Amniotic epithelial cell (primary cell): ENCODE results near the gene ACACA.

Experiments
- DNase-seq: peaks from one replicate; pipeline ENCODE4 v3.0.0-alpha.2; 2010; ENCODE audit warnings: low read depth

Gene ACACA

DNA sequence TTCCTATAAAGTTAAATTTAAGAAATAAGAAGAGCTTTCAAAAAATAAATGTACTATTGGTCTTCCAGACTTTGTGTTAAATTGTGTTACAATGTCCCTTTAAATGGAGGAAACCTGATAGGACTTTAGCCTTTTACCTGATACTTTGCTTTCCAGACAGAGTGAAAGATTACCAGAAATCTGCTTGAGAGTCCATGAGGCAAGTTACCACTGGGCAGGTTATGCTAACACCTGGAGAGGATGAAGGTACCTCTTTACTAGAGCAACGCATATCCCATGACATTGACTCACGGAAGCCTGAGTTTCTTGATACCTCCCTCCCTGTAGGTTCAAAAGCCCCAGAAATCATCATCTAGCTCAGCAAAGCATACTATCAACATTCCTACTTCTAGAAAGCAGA lies 174.7 kb downstream of the ACACA start:
- DNase-seq = no peak

DNA sequence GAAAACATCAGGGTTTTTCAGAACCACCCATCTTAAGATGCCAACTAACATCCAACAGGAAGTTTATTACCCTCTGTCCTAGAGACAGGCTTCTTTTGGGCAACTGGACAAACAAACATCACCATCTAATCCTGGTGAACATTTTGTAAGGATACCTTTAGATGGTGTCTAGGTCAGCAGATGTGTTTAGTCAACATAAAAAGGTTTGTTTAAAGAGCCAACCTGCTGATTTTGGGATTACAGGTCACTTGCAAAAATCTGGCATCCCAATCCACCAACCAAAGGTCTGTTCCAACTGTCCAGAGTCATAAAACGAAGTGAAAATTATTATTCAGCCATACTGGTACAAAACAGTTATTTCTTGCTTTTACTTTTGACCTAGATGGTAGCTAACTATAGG lies 176.0 kb downstream of the ACACA start:
- DNase-seq = no peak

GRCh38 chr17:37225465-37225864 lies 181.2 kb downstream of the ACACA start:
- DNase-seq = no peak

DNA sequence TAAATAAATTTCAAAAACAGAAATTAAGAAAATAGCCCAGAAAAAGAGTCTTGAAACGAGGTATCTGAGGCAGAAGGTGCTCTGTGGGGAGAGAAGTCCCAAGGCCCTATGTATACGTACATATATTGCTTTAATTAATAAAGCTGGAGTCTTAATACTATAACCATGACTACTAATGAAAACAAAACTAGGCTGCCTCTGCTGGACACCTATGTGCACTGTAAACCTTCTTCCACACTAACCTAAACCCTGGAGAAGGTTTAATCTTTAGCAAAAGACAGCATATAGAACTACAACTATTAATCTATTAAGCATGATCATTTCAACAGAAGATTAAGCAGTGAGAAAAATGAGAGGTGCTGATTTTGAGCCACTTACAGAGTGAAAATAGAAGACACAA lies 184.8 kb downstream of the ACACA start:
- no peak for DNase-seq

DNA sequence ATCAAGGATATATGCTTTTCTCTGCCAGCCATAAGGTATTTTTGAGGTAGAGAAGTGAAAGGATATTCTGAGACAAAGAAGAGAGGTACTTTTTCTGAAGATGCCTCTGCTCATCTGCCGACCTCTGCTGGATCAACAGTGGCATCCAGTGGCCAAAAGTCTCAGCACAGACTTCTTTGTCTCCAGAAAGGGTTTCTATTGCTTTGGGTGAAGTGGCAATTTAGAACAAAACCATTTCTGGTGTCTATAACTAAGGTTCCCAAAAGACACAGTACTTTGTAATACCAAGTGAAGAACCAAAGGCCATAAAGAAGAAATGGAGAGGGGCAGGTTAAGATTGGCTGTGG lies 186.1 kb downstream of the ACACA start:
- DNase-seq = peak; percentile 41

DNA sequence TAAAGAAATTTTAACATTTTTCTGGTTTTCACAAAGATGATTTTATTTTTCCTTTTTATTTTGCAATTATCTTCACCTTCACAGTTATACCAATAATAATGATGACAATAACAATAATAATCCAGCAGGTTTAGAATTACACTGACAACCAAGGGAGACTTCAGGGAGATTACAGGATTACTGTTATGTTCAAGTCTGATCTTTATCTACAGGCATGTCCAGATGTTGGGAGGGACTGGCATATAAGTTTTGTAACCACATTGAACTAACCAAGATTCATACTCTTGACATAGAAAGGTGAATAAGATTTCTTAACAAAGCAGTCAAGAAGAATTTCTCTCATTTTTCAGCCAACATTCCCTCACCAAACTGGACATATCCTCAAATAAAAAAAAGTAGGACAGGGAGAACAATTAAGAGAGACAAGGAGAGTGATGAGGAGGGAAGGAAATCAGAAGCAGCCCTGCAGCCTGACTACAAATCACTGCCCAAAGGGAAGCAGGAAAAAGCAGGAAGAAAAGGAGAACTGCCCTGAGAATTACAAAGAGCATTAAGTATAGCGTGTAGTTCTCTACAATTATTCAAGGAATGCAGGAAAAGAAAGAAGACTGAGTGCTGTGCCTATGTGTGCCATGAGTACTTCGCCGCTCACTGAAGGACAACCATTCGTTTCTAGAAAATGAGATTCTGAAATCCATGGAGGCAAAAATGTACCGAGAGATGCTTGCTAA lies 186.6 kb downstream of the ACACA start:
- peak; percentile 52 for DNase-seq

DNA sequence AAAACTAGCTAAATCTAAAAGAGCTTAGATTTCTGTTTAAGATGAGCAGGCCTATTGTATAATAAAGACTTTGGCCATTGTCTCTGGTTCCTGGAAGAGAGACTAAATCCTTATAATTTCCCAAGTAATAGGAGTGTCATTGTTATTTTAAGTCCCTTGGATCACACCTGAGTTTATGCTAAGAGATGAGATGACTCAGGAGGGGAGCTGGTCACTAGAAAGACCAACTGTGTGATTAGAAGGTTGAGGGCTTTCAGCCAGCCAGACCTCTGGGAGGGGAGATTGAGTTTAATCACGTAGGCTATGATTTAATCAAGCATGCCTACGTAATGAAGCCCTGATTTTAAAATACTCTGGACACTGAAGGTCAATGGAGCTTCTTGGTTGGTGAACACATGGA lies 187.8 kb downstream of the ACACA start:
- DNase-seq = no peak

GRCh38 chr17:37214416-37214815 lies 192.2 kb downstream of the ACACA start:
- DNase-seq = peak; percentile 7

DNA sequence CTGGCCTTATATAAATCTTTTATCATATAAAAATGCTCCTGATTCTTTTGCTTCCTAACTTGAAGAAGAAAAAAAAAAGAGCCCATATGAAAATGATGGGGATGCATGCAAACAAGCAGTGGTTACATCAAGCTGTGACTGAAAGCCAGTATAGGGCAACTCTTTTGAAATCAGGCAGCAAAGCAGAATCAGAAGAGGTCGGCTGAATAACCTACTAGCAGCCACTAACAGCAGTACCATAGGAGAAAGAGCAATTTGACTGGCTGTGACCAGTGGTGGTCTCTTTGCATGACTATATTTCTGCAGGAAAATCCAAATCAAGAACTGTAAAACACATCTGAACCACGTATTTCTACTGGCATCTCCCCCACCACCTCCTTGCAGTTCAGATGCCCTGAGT lies 192.7 kb downstream of the ACACA start:
- no peak for DNase-seq

- DNase-seq = no peak
Measured at GRCh38 chr17:37212179-37212578, 194.5 kb downstream of the ACACA start.

DNA sequence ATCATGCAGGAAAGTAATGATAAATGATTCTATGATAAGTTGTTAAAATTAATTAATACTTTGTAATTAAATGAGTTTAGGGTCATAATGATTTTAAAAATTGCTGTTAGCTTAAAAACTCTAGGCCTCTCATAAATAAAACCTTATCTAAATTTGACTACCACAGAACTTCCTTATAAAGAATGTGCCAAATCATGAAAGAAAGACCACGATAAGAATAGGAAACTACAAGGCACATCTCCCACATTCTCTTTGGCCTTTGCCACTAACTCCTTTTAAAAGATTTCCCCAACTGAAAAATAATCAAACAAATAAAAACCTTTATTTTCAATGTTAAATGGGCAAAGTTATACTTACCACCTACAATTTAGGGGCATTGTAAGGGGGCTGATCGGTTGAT lies 195.5 kb downstream of the ACACA start:
- peak; percentile 24 for DNase-seq

GRCh38 chr17:37207103-37207502 lies 199.5 kb downstream of the ACACA start:
- DNase-seq = no peak

DNA sequence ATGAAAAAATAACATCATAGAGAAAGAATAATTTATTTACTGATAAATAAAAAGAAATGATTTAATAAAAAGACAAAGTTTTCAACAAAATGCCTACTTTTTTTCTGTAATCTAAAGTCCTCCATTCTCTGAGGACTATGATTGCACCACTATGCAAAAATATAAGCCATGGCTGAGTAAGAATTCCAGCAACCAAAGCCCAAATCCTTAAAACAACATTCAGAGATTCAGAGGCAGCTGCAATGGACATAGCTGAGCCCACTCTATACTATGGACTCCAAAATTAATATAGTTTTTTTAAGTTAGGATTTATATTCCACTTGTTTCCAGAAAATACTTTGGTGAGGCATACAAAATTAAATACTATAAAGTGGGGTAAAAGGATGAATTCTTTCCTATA lies 200.3 kb downstream of the ACACA start:
- no peak for DNase-seq

- DNase-seq = no peak
Measured at GRCh38 chr17:37200497-37200896, 206.1 kb downstream of the ACACA start.

DNA sequence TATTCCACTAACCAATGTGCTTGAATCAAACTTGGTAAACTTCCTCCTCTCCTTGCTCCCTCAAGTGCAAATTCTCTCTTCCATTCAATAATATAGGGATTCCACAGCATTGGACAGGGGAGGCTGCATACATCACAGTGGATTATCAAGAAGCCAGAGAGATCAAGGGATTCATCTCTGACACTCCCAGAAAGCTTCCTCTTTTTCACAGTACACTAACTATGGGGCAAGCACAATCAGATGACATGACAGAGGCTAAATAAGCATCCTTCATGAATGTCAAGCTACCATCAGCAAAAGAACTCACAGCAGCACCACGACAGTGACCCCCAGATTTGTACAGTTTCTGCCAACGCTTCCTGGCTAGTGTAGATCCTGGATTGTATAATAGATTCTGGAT lies 209.3 kb downstream of the ACACA start:
- no peak for DNase-seq

GRCh38 chr17:37194208-37194607 lies 212.4 kb downstream of the ACACA start:
- no peak for DNase-seq

- DNase-seq = peak; percentile 73
Measured at GRCh38 chr17:37191219-37191618, 215.4 kb downstream of the ACACA start.

DNA sequence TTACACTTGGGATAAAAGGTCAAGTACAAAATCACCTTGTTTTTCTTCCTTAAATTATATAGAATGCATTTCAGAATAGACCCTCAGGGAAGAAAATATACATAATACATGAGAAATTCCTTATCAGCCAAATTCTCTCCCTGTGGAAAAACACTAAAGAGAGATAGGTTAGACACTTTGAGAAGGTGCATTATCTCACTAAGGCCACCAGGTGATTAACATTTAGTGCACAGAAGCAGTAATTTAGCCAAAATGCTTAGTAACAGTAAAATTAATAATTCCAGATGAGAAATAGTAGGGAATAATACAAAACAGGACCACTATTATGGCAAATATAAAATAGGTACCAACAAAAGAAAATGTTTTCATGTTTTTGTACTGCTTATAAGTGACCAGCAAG lies 216.1 kb downstream of the ACACA start:
- DNase-seq = no peak

GRCh38 chr17:37188157-37188556 lies 218.5 kb downstream of the ACACA start:
- DNase-seq = no peak

DNA sequence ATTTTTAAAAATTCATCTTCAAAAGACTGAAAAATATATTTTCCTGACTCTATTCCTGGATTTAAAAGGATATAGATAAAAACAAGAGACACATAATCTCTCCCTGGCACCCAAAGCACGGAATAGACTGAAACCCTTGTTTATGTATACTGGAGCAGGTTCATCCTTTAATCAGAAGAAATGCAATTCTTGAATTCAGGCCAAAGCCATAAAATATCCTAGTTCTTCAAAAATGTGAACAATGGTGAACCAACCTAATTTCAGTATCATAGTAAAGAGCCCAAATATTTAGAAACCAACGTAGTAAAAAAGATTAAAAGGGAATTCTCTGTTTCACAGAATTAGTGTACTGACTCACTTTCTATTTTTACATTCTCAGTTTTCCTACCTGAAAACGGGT lies 219.4 kb downstream of the ACACA start:
- peak; percentile 93 for DNase-seq

DNA sequence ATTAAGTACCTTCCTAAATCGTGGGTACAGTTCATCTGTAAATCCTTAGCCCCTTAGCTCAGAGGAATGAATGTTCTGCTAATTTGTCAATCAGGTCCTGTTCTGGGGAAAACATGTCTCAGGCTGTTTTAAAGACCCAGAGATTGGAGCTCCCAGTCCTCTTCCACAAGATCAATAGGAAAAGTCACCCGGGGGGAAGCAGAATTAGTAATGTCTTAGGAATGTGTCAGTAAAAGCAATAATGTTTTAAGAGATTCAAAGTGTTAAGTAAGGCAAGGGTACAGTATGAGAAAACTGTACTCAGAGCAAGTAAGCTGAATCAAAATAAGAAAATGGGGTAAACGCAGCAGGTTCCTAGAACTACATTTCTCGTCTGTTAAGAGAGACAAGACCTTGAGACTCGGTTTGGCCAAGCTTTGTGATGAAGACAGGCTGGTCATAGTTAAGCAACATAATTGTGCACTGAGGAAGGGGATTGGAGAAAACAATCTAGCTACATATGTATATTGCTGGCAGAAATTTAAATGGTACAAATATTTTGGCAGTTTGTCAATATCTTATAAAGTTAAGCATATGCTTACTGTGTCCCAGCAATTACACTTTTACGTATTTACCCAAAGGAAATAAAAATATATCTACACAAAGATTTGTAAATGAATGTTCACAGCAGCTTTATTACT lies 223.7 kb downstream of the ACACA start:
- DNase-seq = no peak

GRCh38 chr17:37180376-37180775 lies 226.3 kb downstream of the ACACA start:
- DNase-seq = no peak

DNA sequence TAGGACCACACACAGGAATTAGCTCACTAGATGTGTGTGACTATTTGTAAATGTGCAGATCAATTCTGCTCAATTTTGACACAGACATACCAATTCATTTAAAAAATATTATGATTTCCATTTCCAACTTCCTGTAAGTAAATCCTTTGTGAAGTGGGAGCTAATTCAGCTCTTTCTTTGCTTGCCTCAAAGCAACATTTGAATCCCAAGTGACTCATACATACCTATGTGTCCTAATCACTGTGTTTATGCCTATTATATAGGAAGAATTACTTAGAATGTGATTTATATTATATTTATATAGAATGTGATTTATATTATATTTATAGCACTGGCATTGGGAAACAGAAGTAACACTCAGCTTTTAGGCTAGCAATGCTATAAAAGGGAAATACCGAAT lies 226.7 kb downstream of the ACACA start:
- DNase-seq = peak; percentile 76

DNA sequence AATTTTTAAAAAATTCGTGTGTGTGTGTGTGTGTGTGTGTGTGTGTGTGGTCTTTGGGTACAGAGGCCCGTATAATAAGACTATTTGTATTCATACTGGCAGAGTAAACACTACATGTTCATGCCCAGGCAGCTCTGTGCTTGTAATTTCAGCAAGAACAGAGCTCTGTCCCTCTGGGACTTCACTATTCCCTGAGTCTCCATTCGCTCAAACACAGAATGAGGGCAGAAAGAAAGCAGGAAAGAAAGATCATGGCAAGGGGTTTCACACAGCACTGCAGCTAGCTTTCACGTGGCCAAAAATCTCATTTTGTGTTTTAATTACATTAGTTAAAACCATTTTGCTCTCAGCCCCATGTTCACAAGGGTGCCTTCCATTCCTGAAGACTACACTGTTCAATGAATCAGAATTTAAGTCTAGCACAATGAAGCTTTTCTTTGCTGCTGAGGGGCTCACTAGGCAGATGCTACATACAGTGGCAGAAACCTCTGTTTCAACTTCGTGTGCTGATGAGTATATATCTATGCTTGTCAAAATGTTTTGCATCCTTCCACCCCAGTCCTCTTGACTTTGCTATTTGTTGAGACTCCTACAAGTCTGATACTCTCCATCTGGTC lies 229.3 kb downstream of the ACACA start:
- no peak for DNase-seq
